HG03558 (cell line): Measurements from ENCODE around the gene CAMK2D.
A peak's percentile ranks its signal among the peaks of the same experiment; 100 is the strongest.

Source experiments
- ATAC-seq: cut with Tn5 transposase; IDR thresholded peaks from one replicate; pipeline ENCODE4 v1.9.1; 2021; ENCODE audit warnings: moderate number of reproducible peaks; ENCODE audit not compliant: unreplicated experiment; ENCODE audit errors: extremely low read depth

The CAMK2D gene

DNA sequence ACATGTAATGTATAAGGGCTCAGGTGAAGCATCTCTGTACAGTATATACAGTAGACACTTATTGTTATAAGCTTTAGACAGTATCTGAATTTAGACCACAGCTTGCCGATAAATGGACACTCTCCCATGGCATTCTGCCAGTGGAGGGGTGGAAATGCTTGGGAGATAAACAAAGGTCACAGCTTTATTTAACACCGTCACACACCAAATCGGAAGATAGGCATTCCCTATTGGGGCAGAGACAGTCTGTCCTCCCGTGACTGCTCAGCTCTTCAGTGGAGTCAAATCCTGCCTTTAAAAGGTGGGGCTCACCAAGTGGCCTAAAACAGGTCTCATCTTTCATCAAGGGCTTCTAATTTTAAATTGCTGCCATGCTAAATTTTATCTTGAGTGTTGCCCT, 178.8 kb downstream of the CAMK2D start:
- ATAC-seq, result no peak

DNA sequence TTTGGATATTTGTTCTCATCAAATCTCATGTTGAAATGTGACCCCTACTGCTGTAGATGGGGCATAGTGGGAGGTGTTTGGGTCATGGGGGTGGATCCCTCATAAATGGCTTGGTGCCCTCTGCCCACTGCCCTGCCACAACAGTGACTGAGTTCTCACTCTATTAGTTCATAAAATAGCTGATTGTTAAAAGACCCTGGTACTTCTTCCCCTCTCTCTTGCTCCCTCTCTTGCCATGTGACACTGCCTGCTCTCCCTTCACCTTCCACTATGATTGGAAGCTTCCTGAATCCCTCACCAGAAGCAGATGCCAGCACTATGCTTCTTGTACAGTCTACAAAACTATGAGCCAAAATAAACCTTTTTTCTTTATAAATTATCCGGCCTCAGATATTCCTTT, 182.2 kb downstream of the CAMK2D start:
- no peak for ATAC-seq

DNA sequence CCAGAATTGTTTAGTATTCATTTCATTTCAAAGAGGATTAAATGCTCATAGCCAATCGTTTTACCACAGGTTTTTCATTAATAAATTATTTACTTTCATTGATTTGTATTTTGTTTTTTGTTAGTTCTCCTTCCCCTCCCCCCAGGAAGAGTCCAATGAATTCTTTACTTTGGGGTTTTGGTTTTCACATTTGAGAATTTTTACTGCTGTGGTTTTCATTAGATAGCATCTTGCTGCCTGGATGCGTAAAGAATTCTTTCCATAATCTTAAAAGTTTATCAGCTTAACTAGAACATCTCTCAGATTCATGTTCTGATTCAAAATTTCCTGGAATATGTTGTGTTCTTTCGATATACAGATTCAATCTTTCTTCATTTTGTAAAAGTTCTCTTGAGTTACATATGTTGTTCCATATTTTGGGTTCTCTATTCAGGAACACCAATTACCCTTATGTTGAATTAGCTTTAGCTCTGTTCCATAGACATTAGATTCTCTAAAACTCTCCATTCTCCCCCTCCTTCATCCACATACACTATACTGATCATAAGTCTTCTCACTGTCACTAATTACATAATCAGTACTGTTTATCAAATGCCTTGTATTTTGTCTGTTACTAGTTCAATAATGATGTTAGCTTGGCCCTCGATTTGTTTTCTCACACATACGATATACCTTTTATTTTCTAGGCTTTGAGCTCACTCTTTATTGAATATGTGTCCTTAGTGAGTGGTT, 184.4 kb downstream of the CAMK2D start:
- ATAC-seq, result no peak

DNA sequence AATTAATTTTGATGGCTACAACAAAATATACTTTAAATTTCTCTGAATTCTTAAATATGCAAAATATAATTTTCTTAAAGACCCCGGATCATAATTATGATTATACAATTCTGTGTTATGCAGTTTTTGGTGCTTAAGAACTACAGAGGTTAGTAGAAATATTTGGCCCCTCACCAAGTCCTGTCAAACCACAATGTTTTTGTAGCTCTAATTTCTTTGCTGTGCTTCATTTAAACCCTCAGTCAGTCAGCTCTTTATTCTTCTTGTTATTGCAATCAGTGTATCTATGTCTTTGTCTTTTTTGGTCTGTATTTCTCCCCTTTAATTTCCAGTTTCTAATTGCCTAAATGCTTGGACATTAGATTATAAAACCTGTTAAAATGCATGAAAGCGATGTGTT, 186.1 kb downstream of the CAMK2D start:
- ATAC-seq, result no peak

DNA sequence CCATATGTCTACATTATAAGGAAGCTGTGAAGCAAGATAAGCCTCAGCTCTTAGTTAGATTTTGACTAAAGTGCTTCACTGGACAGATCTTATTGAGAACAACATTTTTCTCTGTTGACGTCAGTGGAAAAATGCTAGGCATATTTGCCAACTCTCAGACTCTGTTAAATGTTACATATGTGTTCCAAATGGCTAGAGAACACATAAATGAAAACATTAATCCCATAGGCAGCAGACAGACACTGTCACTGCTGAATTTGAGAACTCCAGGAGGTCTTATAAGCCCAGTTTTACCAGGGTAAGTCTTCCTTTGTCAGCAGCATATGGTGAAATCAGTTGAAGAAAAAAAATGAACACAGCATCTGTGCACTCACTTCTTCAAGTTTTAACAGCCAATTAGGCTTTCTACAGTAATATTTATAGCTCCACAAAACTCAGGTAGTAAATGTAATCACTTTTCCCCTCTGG, 186.9 kb downstream of the CAMK2D start:
- ATAC-seq, result no peak

DNA sequence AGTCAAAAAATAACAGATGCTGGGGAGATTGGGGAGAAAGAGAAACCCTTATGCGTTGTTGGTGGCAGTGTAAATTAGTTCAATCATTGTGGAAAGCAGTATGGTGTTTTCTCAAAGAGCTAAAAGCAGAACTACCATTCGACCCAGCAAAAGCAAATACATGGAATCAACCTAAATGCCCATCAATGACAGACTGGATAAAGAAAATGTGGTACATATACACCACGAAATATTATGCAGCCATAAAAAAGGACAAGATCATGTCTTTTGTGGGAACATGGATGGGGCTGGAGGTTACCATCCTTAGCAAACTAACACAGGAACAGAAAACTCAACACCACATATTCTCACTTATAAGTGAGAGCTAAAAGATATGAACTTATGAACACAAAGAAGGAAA, 188.9 kb downstream of the CAMK2D start:
- no peak for ATAC-seq

DNA sequence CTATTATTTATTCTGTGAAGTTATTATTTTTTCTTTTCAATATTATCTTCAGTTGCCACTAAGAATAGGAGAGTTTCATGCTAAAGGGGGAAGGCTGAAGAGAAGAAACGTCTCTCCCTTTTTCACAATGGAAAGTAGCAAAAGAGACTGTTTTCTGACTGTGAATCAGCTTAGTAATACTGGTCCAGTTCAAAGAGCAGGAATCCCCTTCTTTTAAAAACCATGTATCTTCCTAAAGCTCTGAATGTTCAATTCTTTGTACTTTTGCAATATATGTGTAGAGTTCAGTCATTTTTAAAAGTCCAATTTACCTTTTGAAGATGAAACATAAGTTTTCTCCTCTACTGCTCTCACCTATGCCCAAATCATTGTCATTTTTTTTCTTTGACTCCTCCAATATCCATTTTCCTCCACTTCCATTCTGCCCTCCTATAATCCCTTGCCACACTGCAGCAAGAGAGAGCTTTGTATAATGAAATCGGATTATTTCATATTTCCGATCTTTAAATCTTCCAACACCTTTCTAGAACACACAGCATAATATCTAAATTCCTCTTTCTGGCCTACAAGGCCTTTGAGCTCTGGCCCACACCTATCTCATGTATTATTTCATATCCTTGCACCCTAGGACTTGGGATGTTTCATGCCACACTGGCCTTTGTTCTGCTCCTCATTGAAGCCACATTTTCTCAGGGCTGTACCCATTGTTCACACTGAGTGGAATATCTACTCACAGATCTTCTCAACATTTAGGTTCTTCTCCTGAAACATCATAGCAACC, 195.3 kb downstream of the CAMK2D start:
- ATAC-seq, result no peak

DNA sequence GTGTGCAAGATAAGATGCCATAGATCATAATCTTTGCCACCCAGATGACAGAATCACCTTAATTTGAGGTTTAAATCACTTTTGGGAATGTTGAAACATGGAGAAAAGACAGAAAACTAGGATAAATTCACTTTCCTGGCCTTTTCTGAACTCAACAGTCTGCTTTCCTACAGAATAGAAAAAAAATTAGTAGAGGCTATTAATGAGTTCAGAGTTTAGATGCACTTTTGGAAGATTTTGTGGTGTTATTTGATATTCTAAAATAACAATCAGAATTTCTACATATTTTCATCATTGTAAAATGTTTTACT, 195.9 kb downstream of the CAMK2D start:
- no peak for ATAC-seq

DNA sequence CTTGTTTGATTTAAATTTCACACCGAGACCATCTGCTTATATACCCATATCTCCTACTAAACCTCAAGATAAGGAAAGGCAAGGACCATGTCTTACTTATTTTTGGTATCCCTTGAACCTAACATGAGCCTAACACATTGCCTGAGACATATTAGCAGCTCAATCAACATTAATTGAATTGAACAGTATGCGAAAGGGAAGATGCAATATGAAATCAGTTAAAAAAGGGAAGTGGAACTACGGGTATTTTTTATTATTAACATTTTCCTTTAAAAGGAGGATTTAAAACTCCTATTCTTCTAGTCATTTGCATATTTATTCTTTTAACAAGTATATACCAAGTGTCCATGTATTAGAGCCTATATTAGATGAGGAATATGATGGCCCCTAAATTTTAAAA, 197.0 kb downstream of the CAMK2D start:
- ATAC-seq, result peak; percentile 10

DNA sequence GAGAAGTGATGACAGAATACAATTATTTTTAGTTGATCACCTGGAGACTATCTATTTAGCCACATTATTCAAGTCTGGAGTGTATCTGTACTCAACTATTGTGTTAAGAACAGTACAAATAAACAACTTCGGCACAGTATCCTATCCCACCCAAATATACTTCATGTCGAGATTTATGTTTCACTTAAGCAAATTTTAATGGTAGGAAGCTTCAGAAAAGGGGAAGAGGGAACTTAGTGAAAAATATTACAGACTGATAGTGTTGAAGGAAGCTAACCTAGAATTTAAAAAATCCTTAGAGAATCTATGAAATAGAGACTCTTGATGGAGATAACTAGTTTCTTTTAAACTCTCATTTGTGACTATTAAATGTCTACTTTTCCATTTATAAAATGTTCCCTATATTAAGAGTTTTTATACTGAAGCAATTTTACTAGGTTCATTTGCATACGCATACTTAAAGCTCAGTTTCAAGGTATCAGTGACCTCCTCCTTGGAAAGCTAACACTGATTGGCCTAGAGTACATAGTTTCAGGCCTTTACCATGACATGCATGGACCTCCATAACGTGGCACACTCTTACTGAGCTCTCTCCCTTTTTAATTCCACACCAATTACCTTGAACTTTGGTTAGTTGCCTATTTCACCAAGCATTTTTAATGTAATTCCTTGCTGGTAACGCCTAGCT, 197.7 kb downstream of the CAMK2D start:
- no peak for ATAC-seq

DNA sequence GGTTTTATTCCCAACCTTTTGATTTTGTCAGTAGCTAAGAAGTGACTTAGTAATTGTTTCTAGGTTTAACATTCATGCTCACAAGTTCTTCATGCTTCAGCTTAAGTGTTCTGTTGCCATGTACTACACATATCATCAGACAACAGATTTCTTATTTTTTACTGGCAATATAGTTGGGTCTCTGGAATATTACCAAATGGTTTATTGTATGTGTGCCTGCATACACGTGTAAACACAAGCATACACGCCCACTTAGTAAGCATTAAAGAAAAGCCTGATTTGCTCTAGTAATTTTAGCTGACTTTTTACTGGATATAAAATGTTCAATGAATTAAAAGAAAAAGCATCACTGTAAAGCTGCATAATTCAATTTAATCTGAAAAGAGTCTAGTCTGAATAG, 199.8 kb downstream of the CAMK2D start:
- no peak for ATAC-seq

DNA sequence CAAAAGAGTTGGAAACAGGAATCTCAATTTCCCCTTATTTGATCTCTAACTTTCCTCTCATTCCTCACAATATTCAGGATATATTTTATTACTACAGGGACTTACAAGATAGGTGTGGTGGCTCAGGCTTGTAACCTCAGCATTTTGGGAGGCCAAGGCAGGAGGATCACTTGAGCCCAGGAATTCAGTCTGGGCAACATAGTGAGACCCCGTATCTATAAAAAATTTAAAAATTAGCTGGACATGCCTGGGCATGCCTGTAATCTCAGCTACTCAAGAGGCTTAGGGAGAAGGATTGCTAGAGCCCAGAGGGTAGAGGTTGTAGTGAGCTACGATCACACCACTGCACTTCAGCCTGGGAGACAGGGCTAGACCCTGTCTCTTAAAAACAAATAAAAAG, 200.4 kb downstream of the CAMK2D start:
- ATAC-seq, result no peak

DNA sequence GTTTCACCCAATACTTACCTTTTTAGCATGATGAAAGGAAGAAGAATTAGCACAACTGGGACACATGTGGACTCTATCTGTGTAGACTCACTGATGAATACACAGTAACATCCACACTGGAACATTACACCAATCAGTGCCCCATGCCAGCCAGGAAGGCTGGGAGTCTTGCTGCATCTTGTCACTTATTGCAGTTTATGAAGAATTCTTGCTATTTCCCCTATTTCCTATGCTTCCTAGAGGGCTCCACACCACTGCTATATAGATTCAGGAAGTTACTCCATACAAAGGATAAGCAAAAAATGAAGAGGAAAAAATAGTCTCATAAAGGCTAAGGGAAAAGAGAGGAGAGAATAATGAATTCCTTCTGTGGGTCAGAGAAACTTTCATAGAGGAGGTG, 201.0 kb downstream of the CAMK2D start:
- no peak for ATAC-seq

DNA sequence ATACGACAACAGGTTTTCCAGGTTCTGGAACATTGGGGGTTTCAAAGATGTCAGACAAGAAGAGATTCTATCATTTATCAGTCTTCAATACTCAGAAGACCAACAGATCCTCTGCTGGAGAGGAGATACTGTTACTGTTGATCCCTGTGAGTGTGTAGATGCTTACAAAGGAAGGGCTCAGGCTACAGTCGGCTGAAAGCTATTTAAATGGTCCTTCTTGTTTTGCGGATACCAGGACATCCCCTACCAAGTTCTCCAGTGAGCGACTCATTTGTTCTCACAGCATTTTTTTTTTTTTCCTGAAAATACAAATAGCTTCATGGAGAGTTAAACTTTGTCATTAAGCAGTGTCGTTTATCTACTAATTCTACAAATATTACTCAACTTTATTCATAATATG, 201.6 kb downstream of the CAMK2D start:
- ATAC-seq, result no peak

DNA sequence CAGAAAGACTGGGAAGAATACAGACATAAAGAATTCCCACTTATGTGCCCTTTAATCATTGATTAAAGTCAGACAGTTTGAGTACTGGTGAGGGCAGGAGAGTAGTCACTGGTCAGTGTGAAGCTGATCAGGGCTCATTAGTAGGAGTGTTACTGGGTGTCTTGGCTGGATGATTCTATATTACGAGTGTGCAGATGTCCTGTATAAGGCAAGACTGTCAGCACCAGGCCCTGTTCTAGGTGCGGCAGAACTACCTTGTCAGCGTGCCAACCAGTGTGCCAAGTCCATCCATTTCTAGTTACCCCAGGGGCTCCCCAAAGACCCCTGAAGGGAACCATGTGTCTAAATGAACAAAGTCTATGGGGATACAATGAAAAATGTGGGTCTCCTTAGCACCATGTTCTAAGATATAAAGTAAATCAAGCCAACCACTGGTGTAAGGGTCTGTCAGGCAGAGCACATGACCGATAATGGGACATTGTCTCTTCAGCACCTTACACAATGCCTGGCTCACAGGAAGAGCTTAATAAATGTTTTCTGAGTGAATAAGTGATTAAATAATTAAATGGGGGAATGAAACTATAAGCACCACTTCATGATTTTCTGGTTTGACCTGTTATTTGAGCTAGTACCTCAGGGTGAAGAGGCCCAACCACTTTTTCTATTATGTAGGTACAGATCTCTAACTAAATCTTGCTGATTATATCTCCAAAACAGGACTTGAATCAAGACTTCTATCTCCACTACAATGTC, 205.0 kb downstream of the CAMK2D start:
- no peak for ATAC-seq

DNA sequence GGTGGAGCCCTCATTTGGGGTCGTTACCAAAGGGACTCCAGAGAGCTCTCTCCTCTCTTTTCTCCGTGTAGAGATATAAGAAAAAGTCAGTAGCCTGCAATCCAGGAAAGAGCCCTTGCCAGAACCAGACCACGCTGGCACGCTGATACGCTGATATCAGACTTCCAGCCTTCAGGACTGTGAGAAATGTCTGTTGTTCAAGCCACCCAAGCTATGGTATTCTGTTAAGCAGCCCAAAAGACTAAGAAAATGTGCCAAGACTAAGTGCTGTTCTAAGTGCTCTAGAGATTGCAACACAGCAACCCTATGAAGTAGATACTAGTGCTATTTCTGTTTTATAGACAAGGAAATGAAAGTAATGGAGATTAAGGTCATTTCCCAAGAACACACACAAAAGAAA, 205.7 kb downstream of the CAMK2D start:
- ATAC-seq, result no peak

DNA sequence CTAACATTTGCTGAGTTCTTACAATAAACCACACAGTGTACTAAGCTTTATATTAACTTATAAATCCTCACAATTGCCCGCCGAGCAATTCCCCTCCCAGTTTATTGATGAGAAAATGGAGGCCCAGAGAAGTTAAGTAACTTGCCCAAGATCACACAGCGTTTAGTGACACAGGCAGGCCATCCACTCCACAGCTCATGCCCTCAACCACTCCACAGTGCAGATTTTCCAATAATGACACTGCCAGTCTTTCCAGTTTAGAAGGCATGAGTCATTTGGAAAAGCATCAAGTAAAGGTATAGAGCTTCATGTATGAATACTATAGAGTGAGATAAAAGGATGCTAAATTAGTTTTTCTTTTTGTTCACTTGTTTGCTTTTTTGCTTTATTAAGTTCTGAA, 208.5 kb downstream of the CAMK2D start:
- ATAC-seq, result no peak

DNA sequence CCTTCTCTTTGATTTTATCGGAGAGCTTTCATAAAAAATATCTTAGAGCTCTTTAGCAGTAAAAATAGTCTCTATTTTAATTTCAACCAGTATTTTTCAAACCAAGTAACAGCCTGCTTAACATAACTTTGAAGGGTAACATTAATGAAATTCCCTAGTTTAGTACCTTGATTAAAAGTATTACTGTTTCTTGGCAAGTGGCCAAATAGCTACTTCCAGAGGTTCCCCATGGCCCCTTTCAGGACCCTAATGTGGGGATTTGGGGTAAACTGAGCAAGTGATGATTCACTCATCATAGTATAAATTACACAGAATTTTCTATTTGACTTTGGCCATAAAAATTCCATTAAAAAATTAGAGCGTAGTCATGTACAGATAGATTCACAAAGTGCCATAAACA, 211.0 kb downstream of the CAMK2D start:
- ATAC-seq, result no peak

DNA sequence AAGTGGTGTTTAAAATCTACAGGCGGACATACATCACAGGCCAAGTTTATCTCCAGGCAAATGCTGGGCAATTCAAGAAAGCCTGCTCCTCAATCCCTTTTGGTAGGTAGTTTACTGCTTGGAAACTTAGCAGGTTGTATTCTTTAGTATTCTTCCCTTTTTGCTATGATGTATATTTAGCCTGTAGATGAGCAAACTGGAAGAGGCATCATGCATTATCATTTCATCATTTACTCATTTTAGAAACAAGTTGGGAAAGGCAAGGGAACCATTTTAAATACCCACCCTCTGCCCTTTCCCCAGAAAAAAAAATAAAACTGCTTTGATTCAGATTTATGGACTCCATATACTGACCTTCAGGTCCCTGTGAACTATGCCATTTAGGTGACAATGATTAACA, 213.2 kb downstream of the CAMK2D start:
- no peak for ATAC-seq

DNA sequence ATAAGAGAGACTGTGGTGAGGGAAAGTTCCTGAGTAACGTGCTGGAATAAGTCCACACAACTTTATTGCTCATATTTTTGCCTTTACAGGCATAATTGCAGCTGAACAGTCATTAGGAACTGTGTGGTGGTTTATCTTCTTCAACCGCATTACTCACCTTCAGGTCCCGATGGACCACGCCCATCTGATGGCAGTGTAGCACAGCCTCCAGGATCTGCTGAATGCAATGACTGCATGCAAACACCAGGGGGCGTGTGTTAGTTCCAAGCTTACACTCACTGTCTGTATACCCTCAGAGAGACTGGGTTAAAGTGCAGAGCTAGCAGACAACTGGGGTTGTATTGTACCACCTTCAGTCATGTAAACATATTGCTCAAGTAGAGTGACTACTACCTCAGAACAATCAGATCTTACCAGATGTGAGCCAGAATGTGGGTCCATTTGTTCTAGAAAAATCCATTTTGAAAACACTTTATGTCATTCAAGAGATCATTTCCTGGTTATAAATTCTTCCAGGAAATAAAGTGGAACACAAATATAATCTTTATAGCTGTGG, 214.0 kb downstream of the CAMK2D start:
- peak; percentile 99 for ATAC-seq
